Lung (tissue), 12 donors: ENCODE data around the gene RAI1. TPM values are rescaled to one million over a fixed set of nuclear protein-coding genes. Genes with fewer than 3 reads are reported as not detected.

Source experiments
- ATAC-seq: fragments of 200-7000 bp; cut with Tn5 transposase; one replicate; pipeline ENCODE4 v1.9.1; 2020; ENCODE audit warnings: moderate number of reproducible peaks; ENCODE audit not compliant: insufficient read depth, low FRiP score
- DNase-seq, 3 donors: peaks; one replicate each; pipeline ENCODE4 v3.0.0-alpha.2; 2013 to 2017
- H3K27ac ChIP-seq, 2 donors: one replicate each; pipeline ENCODE4 v1.5.1; 2013; ENCODE audit warnings: mild to moderate bottlenecking in 2 of 2, moderate library complexity in 2 of 2, control low read depth in 1 of 2, inconsistent platforms in 1 of 2, low read depth in 1 of 2, low read length in 1 of 2
- H3K27me3 ChIP-seq, 3 donors: one replicate each; pipeline ENCODE4 v1.5.1; 2013; ENCODE audit warnings: low read length in 2 of 3; ENCODE audit not compliant: control insufficient read depth in 3 of 3, insufficient read depth in 3 of 3
- H3K36me3 ChIP-seq, 4 donors: one replicate each; pipeline ENCODE4 v1.5.1; 2013; ENCODE audit warnings: low read length in 4 of 4, mild to moderate bottlenecking in 1 of 4, moderate library complexity in 1 of 4; ENCODE audit not compliant: control insufficient read depth in 4 of 4, insufficient read depth in 4 of 4
- H3K4me1 ChIP-seq, 5 donors: one replicate each; pipeline ENCODE4 v1.5.1; 2013; ENCODE audit warnings: low read length in 5 of 5, mild to moderate bottlenecking in 2 of 5, moderate library complexity in 1 of 5; ENCODE audit not compliant: control insufficient read depth in 5 of 5, insufficient read depth in 5 of 5
- H3K4me3 ChIP-seq: one replicate; pipeline ENCODE4 v1.5.1; 2013; ENCODE audit warnings: mild to moderate bottlenecking, control low read depth, moderate library complexity
- H3K9ac ChIP-seq, 2 donors: one replicate each; pipeline ENCODE4 v1.5.1; 2013; ENCODE audit warnings: low read length in 2 of 2, control low read depth in 1 of 2; ENCODE audit not compliant: insufficient read depth in 1 of 2
- H3K9me3 ChIP-seq, 4 donors: one replicate each; pipeline ENCODE4 v1.5.1; 2013; ENCODE audit warnings: low read length in 3 of 4, mild to moderate bottlenecking in 1 of 4, moderate library complexity in 1 of 4; ENCODE audit not compliant: control insufficient read depth in 4 of 4, insufficient read depth in 3 of 4
- CTCF ChIP-seq: IDR thresholded peaks from 2 replicates; pipeline ENCODE4 v1.5.1; 2012; ENCODE audit warnings: mild to moderate bottlenecking; ENCODE audit errors: control extremely low read depth, extremely low read depth
- WGBS, 2 donors: extraction: QIAGEN DNeasy Blood & Tissue Kit; methylation state at CpG; one replicate each; pipeline ENCODE4 v1.1.7; 2013; 5-methylcytosine and 5-hydroxymethylcytosine counted together
- polyA plus RNA-seq, 2 donors: library from polyadenylated mRNA; stranded (reverse); fragments of 200-250 nt; gene quantifications; one replicate each; pipeline ENCODE4 v1.2.1, GENCODE V29; 2013
- total RNA-seq, 2 donors: library from RNA; depleted of rRNA in 1 of 2; stranded (reverse); fragments of >200 nt in 1 of 2; gene quantifications; one replicate each; pipeline ENCODE4 v1.2.1, GENCODE V29; 2014 to 2021
- donor health status: control.
- donor health status: control.
- donor health status: Bipolar disorder and iron deficiency.
- donor health status: healthy.
- donor health status: DM: yes; HTN: yes; CAD: no.

RAI1 gene
- total and polyA plus RNA-seq, 4 donors = 14.5 to 44.4 (median 28.3) TPM

GRCh38 chr17:17849147-17849820 lies 168.0 kb downstream of the RAI1 start:
- no peaks in the 10 kb centered on the region for H3K9me3 ChIP-seq
- DNase-seq (no peak), ATAC-seq (peak; percentile 86)
- peaks cover 0 to 29% (median 20%) of the 10 kb centered on the region in 5 donors for H3K4me1 ChIP-seq
- peak overlapping the region; percentile 76 to 87 for H3K27ac ChIP-seq
- peaks cover 0 to 17% (median 3%) of the 10 kb centered on the region in 4 donors for H3K36me3 ChIP-seq
- no peak overlapping the region for H3K4me3 ChIP-seq
- H3K27me3 ChIP-seq = no peaks in the 10 kb centered on the region
- TF ChIP-seq CTCF = no peak
- no peak overlapping the region for H3K9ac ChIP-seq
- WGBS, 2 donors = 39 to 44% methylated on average over 5 of the region's 5 CpGs

- peaks cover 0 to 17% (median 3%) of the 10 kb centered on the region in 4 donors for H3K36me3 ChIP-seq
- no peak overlapping the region for H3K4me3 ChIP-seq
- no peak overlapping the region for H3K9ac ChIP-seq
- H3K4me1 ChIP-seq = peaks cover 0 to 29% (median 21%) of the 10 kb centered on the region in 5 donors
- DNase-seq = peak; percentile 55 to 69 (median 61)
- WGBS, 2 donors = 40 to 48% methylated on average over 2 of the region's 2 CpGs
- TF ChIP-seq CTCF = no peak
- ATAC-seq = peak; percentile 66
- H3K9me3 ChIP-seq = no peaks in the 10 kb centered on the region
- H3K27me3 ChIP-seq = no peaks in the 10 kb centered on the region
- peak overlapping the region; percentile 76 to 87 for H3K27ac ChIP-seq
These were observed 168.7 kb downstream of the RAI1 start for GRCh38 chr17:17849845-17850373.

GRCh38 chr17:17851103-17852002 lies 170.1 kb downstream of the RAI1 start:
- WGBS, 2 donors = 75 to 83% methylated on average over 21 of the region's 21 CpGs

More at GRCh38 chr17:17851103-17852002, 170.1 kb downstream of the RAI1 start:
- no peak overlapping the region for H3K4me3 ChIP-seq
- H3K27ac ChIP-seq = peak overlapping the region; percentile 26 to 37
- no peak for ATAC-seq
- no peaks in the 10 kb centered on the region for H3K9me3 ChIP-seq
- H3K27me3 ChIP-seq = no peaks in the 10 kb centered on the region
- H3K9ac ChIP-seq = no peak overlapping the region
- TF ChIP-seq CTCF = no peak
- peaks cover 0 to 30% (median 21%) of the 10 kb centered on the region in 5 donors for H3K4me1 ChIP-seq
- peaks cover 0 to 10% (median 4%) of the 10 kb centered on the region in 4 donors for H3K36me3 ChIP-seq
- DNase-seq = no peak
